Right lung (tissue), 5 donors: ENCODE measurements around the gene CALHM2. TPM values are rescaled to one million over a fixed set of nuclear protein-coding genes. Genes with fewer than 3 reads are reported as not detected.
"Not testable (repeated sequence)": the region's sequence is repeated elsewhere in the genome, so short reads cannot be mapped to it uniquely, and the experiment has no call there.

Experiments
- DNase-seq, 2 donors: peaks; one replicate each; pipeline ENCODE4 v3.0.0-alpha.2; 2013
- polyA plus RNA-seq, 5 donors: library from polyadenylated mRNA; unstranded; fragments of 120-200 nt; gene quantifications; one replicate each; pipeline versions ENCODE4 v1.2.1 to v1.2.3, GENCODE V29; 2013; ENCODE audit warnings: inconsistent platforms in 1 of 5, low replicate concordance in 1 of 5; ENCODE audit not compliant: insufficient read length in 5 of 5, insufficient read depth in 1 of 5

Gene CALHM2
- polyA plus RNA-seq, 5 donors: 13.5 to 18.9 (median 15.0) TPM

- DNase-seq: no peak
These were observed 34.6 kb downstream of the CALHM2 start for GRCh38 chr10:103417601-103418000.

- DNase-seq: not testable (repeated sequence)
These were observed 35.1 kb downstream of the CALHM2 start for GRCh38 chr10:103417148-103417469.

GRCh38 chr10:103416436-103417147, 35.6 kb downstream of the CALHM2 start:
- DNase-seq: peak; percentile 44 to 51

GRCh38 chr10:103415581-103415980, 36.6 kb downstream of the CALHM2 start:
- DNase-seq: no peak

- no peak for DNase-seq
These were observed 38.6 kb downstream of the CALHM2 start for GRCh38 chr10:103413564-103413963.

- DNase-seq: no peak
These were observed 54.9 kb downstream of the CALHM2 start for GRCh38 chr10:103397191-103397825.

- DNase-seq: no peak
These were observed 55.4 kb downstream of the CALHM2 start for GRCh38 chr10:103396789-103397087.

Other genes with a start within 250 kb of the CALHM2 start
- gene RPEL1, start 206.5 kb downstream of the CALHM2 start, polyA plus RNA-seq: under 1 TPM in 4 of 5 donors, not detected in 1; 0.09 to 0.28 (median 0.13) TPM
- under 1 TPM; 0.30 to 0.53 (median 0.46) TPM for gene INA, start 175.2 kb downstream of the CALHM2 start, polyA plus RNA-seq
- 10 to 100 TPM; 11.6 to 16.2 (median 12.8) TPM for gene PCGF6, start 101.2 kb downstream of the CALHM2 start, polyA plus RNA-seq
- 1 to 10 TPM; 5.6 to 8.8 (median 7.5) TPM for gene TAF5, start 84.4 kb downstream of the CALHM2 start, polyA plus RNA-seq
- gene ATP5MK, start 55.9 kb downstream of the CALHM2 start, polyA plus RNA-seq: 100 to 1,000 TPM; 142 to 196 (median 171) TPM
- 10 to 100 TPM; 33.3 to 42.9 (median 36.2) TPM for gene PDCD11, start 55.7 kb downstream of the CALHM2 start, polyA plus RNA-seq
- under 1 TPM in 4 of 5 donors, not detected in 1; 0.05 to 0.12 (median 0.06) TPM for gene CALHM1, start 6.5 kb upstream of the CALHM2 start, polyA plus RNA-seq
- not detected for gene CALHM3, start 26.9 kb upstream of the CALHM2 start, polyA plus RNA-seq
- 1 to 10 TPM in 4 of 5 donors, under 1 TPM in 1; 0.99 to 2.7 (median 1.3) TPM for gene NEURL1, start 41.3 kb upstream of the CALHM2 start, polyA plus RNA-seq